ENCODE measurements around the gene SNRPA.

DNA sequence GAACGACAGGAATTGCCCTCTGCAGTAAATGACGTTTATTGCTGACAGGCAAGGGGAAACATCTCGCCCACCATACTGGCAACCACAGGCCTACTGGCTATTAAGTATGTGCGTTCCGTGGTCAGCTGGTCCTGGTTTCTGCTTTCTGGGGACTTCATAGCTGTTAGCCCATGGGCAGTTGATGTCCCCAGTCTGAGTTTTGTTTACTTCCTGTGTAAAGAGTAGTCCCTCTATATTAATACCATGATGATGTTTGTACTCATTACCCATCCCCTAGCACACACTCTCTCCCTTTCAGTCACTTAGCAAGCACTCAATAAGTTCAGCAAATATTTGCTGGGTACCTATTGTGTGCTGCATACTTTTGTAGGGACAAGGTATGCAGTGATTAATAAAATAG, 17.9 kb downstream of the SNRPA start:
- TF ChIP-seq, protein P1, sequence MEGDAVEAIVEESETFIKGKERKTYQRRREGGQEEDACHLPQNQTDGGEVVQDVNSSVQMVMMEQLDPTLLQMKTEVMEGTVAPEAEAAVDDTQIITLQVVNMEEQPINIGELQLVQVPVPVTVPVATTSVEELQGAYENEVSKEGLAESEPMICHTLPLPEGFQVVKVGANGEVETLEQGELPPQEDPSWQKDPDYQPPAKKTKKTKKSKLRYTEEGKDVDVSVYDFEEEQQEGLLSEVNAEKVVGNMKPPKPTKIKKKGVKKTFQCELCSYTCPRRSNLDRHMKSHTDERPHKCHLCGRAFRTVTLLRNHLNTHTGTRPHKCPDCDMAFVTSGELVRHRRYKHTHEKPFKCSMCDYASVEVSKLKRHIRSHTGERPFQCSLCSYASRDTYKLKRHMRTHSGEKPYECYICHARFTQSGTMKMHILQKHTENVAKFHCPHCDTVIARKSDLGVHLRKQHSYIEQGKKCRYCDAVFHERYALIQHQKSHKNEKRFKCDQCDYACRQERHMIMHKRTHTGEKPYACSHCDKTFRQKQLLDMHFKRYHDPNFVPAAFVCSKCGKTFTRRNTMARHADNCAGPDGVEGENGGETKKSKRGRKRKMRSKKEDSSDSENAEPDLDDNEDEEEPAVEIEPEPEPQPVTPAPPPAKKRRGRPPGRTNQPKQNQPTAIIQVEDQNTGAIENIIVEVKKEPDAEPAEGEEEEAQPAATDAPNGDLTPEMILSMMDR (IDR thresholded peaks at IDR 0.05), result no peak
- no peak for TF ChIP-seq POLR2A (IDR thresholded peaks at IDR 0.05)

All from body of pancreas (tissue), 4 donors.